Activated CD4-positive, alpha-beta memory T cell treated with anti-CD3 and anti-CD28 coated beads, Interleukin-2, amount 10 ng/mL, durations not matched to agents 7 days and 5 days (primary cell): Measurements from ENCODE around the gene OR5H1. TPM values are rescaled to one million over a fixed set of nuclear protein-coding genes. Genes with fewer than 3 reads are reported as not detected.
"Not testable (repeated sequence)": the region's sequence is repeated elsewhere in the genome, so short reads cannot be mapped to it uniquely, and the experiment has no call there.

Experiments
- CTCF ChIA-PET: fragments of 350-600 bp; sonication (Branson Sonifier 250); formaldehyde crosslinking; loops from one replicate; lab custom pipeline; 2021; ENCODE audit warnings: antibody characterized with exemption, inconsistent platforms; lab: Charles Lee
- POLR2A ChIA-PET: fragments of 350-600 bp; sonication (Branson Sonifier 250); formaldehyde crosslinking; loops from one replicate; lab custom pipeline; 2021; ENCODE audit warnings: antibody characterized with exemption; lab: Charles Lee
- DNase-seq: peaks from one replicate; pipeline ENCODE4 v3.0.0-alpha.2; 2020
- H3K27ac Mint-ChIP-seq: one replicate; pipeline ENCODE4 v1.8.0; 2021; ENCODE audit warnings: mild to moderate bottlenecking, mixed read lengths
- H3K27me3 Mint-ChIP-seq: one replicate; pipeline ENCODE4 v1.8.0; 2021; ENCODE audit warnings: mixed read lengths
- H3K36me3 Mint-ChIP-seq: one replicate; pipeline ENCODE4 v1.8.0; 2021; ENCODE audit warnings: low read depth, mixed read lengths
- H3K4me1 Mint-ChIP-seq: one replicate; pipeline ENCODE4 v1.8.0; 2021; ENCODE audit warnings: mixed read lengths
- H3K4me3 Mint-ChIP-seq: one replicate; pipeline ENCODE4 v1.8.0; 2021; ENCODE audit warnings: mild to moderate bottlenecking, mixed read lengths
- H3K9me3 Mint-ChIP-seq: one replicate; pipeline ENCODE4 v1.8.0; 2021; ENCODE audit warnings: mixed read lengths
- total RNA-seq, 2 experiments: library from RNA; stranded (reverse); gene quantifications; one replicate each; pipeline ENCODE4 v1.2.3, GENCODE V29; 2021

Gene OR5H1
- total RNA-seq = not detected

DNA sequence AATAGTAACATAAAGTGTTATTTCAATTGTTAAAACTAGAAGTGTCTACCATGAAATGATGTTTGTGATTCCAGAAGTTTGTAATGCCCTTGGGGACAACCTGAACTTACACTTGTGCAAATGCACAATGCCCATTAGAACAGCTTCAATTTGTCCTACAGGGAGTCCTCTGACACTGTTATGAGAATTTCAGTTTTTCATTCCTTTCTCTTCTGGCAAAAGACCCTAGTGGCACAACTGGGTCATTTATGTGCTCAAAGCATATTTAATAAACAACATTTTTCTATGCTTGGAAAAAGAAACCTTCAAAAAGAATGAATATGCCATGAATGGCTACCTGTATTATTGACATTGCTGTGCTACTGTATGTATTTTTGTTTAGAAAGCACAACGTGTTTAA lies at the start of gene OR5H1:
Gene OR5H1, plus strand, starts transcription at position 301 of the 400 bp plus-strand sequence. CDS start 1,977 bp downstream, outside the sequence.
- Mint-ChIP-seq H3K27ac (no peak within 1 kb of the TSS), H3K27me3 (no peaks in the 10 kb centered on the region), H3K4me3 (no peak within 1 kb of the TSS), H3K36me3 (no peaks in the 10 kb centered on the region), H3K4me1 (no peaks in the 10 kb centered on the region), H3K9me3 (no peaks in the 10 kb centered on the region)
- ChIA-PET CTCF (no interaction called here), POLR2A (no interaction called here)
- no peak for DNase-seq

DNA sequence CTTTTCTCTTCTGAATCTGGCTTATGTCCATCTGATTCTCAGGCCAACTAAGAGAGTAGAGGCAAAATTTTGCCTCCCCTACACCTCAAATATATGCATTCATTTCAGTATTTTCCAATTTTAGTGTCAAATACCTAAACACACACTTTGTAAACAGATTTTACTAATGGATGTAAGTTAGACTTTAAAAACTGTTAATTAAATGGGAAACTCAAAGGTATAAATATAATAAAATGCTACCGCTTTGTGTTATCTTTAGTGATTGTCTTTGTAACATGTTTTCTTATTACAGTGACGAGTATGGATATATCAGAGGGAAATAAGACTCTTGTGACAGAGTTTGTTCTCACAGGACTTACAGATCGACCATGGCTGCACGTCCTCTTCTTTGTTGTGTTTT lies 43.6 kb upstream of the OR5H1 start, which contains the start of gene OR5AC2:
Gene OR5AC2, plus strand, starts transcription at position 301 of the 400 bp plus-strand sequence. Its CDS starts 0 bp downstream, at position 301.
- Mint-ChIP-seq H3K9me3 (peaks cover 3% of the 10 kb centered on the region), H3K27ac (no peak within 1 kb of the TSS), H3K27me3 (peaks cover 1% of the 10 kb centered on the region), H3K4me1 (no peaks in the 10 kb centered on the region), H3K4me3 (no peak within 1 kb of the TSS), H3K36me3 (no peaks in the 10 kb centered on the region)
- ChIA-PET CTCF (no interaction called here), POLR2A (no interaction called here)
- no peak for DNase-seq

- DNase-seq = no peak
- CTCF ChIA-PET = no interaction called here
- Mint-ChIP-seq H3K27me3 (peaks cover 4% of the 10 kb centered on the region), H3K9me3 (no peaks in the 10 kb centered on the region), H3K27ac (no peak overlapping the region), H3K4me3 (no peak overlapping the region), H3K36me3 (no peaks in the 10 kb centered on the region), H3K4me1 (no peaks in the 10 kb centered on the region)
- POLR2A ChIA-PET = no interaction called here
Measured at GRCh38 chr3:98095882-98096281, 34.6 kb upstream of the OR5H1 start.

GRCh38 chr3:98099848-98100247 lies 30.7 kb upstream of the OR5H1 start:
- CTCF ChIA-PET = no interaction called here
- no peaks in the 10 kb centered on the region for H3K4me1 Mint-ChIP-seq
- H3K9me3 Mint-ChIP-seq = no peaks in the 10 kb centered on the region
- no peak overlapping the region for H3K4me3 Mint-ChIP-seq
- H3K36me3 Mint-ChIP-seq = no peaks in the 10 kb centered on the region
- POLR2A ChIA-PET = no interaction called here
- DNase-seq = no peak
- H3K27ac Mint-ChIP-seq = no peak overlapping the region
- H3K27me3 Mint-ChIP-seq = peaks cover 4% of the 10 kb centered on the region

DNA sequence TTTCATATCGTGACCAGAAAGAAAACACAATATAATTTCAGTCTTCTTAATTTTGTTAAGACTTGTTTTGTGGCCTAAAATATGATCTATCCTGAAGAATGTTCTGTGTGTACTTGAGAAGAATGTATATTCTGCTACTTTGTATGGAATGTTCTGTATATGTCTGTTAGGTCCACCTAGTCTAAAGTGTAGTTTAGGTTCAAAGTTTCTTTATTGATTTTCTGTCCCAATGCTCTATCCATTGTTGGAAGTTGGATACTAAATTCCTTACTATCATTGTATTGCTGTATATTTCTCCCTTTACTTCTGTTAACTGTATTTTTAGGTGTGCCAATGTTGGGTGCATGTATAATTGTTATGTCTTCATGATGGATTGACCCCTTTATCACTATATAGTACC lies 22.4 kb upstream of the OR5H1 start:
- ChIA-PET CTCF (no interaction called here), POLR2A (no interaction called here)
- no peaks in the 10 kb centered on the region for H3K36me3 Mint-ChIP-seq
- H3K27me3 Mint-ChIP-seq = peaks cover 4% of the 10 kb centered on the region
- no peak for DNase-seq
- H3K27ac Mint-ChIP-seq = no peak overlapping the region
- H3K9me3 Mint-ChIP-seq = peaks cover 3% of the 10 kb centered on the region
- no peak overlapping the region for H3K4me3 Mint-ChIP-seq
- no peaks in the 10 kb centered on the region for H3K4me1 Mint-ChIP-seq

DNA sequence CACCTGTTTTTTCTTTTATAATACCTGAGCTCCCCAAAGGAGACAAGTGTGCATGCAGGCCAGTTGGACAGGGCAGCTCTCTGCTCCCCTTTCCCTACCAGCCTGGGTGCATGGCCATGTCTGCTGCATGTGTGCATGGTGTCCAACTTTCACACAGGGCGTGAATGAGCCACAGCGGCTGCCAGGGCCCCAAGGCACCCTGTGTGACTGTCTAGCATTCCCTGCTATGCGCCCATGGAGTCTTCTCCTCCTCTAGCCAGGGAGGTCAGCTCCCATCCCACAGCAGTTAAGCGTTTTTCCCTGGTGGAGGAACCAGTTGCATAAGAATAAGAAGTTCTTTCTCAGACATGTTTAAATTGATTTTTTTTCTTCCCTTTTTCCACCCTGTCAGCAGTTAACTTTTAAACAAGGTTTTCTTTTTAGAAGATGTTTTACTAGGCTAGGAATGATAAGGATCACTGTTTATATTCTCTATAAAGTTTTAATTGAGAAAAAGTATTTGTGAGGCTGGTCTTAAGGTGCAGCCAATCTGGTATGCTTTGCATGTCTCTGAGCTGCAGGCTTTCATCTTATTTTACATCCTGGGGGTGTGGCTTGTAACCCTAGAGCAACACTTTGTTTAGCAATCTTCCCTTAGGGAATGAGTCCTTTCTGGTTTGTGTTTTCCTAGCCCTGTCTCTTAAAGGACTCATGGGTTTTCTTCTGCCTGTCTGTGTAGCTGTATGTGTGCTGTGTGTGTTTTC lies 20.5 kb upstream of the OR5H1 start:
- Mint-ChIP-seq H3K4me3 (no peak overlapping the region), H3K27me3 (peaks cover 4% of the 10 kb centered on the region), H3K9me3 (peaks cover 3% of the 10 kb centered on the region), H3K36me3 (no peaks in the 10 kb centered on the region), H3K4me1 (no peaks in the 10 kb centered on the region), H3K27ac (no peak overlapping the region)
- POLR2A ChIA-PET = no interaction called here
- CTCF ChIA-PET = interaction anchor here (0.6 kb wide), 1 partner anchor 108 kb away, joined by 3 read pairs; no protein-coding TSS in a partner anchor
- no peak for DNase-seq

- Mint-ChIP-seq H3K27ac (no peak overlapping the region), H3K36me3 (no peaks in the 10 kb centered on the region), H3K4me1 (no peaks in the 10 kb centered on the region), H3K4me3 (no peak overlapping the region), H3K9me3 (peaks cover 3% of the 10 kb centered on the region), H3K27me3 (peaks cover 4% of the 10 kb centered on the region)
- CTCF ChIA-PET = interaction anchor here (0.7 kb wide), 1 partner anchor 286 kb away, joined by 3 read pairs; no protein-coding TSS in a partner anchor
- no peak for DNase-seq
- POLR2A ChIA-PET = no interaction called here
Measured at GRCh38 chr3:98110550-98110908, 20.0 kb upstream of the OR5H1 start.

DNA sequence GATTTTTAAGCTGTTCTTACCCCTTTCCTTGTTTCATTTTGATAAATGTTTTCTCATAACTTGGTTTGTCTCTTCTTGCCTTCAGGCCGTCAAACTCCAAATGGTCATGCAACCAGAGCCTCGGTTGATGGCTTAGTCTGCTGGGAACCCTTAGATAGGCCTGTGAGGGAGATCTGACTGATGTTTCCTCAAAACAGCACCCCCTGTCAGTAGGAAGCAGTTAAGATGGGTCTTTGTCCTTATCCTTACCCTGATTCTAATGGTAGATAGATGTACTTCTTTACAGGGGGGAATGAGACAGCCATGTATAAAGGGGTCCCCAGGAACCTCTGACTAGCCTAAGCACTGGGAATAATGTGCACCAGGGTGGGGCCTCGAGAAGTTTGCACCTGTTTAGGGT lies 16.3 kb upstream of the OR5H1 start:
- Mint-ChIP-seq H3K4me1 (no peaks in the 10 kb centered on the region), H3K4me3 (no peak overlapping the region), H3K27me3 (no peaks in the 10 kb centered on the region), H3K27ac (no peak overlapping the region), H3K36me3 (no peaks in the 10 kb centered on the region), H3K9me3 (peaks cover 3% of the 10 kb centered on the region)
- POLR2A ChIA-PET = no interaction called here
- DNase-seq = no peak
- CTCF ChIA-PET = no interaction called here

- Mint-ChIP-seq H3K36me3 (no peaks in the 10 kb centered on the region), H3K4me1 (no peaks in the 10 kb centered on the region), H3K27ac (no peak overlapping the region), H3K27me3 (no peaks in the 10 kb centered on the region), H3K4me3 (no peak overlapping the region), H3K9me3 (no peaks in the 10 kb centered on the region)
- no peak for DNase-seq
- POLR2A ChIA-PET = no interaction called here
- CTCF ChIA-PET = no interaction called here
Measured at GRCh38 chr3:98115717-98116116, 14.8 kb upstream of the OR5H1 start.

DNA sequence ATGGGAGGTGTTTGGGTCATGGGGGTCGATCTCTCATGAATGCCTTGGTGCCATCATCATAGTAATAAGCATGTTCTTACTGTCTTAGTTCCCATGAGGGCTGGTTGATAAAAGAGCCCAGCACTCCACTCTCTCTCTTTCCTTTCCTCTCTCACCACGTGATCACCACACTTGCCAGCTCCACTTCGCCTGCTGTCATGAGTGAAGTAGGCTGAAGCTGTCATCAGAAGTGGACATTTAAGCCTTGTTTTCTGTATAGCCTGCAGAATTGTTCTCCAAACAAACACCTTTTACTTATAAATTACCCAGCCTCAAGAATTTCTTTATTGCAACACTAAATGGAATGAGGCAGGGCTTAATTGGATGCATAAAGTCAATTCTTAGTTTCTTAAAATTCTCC lies 6.1 kb downstream of the OR5H1 start:
- Mint-ChIP-seq H3K36me3 (no peaks in the 10 kb centered on the region), H3K4me3 (no peak overlapping the region), H3K27ac (no peak overlapping the region), H3K9me3 (no peaks in the 10 kb centered on the region), H3K4me1 (no peaks in the 10 kb centered on the region), H3K27me3 (peaks cover 8% of the 10 kb centered on the region)
- CTCF ChIA-PET = no interaction called here
- POLR2A ChIA-PET = no interaction called here
- no peak for DNase-seq

DNA sequence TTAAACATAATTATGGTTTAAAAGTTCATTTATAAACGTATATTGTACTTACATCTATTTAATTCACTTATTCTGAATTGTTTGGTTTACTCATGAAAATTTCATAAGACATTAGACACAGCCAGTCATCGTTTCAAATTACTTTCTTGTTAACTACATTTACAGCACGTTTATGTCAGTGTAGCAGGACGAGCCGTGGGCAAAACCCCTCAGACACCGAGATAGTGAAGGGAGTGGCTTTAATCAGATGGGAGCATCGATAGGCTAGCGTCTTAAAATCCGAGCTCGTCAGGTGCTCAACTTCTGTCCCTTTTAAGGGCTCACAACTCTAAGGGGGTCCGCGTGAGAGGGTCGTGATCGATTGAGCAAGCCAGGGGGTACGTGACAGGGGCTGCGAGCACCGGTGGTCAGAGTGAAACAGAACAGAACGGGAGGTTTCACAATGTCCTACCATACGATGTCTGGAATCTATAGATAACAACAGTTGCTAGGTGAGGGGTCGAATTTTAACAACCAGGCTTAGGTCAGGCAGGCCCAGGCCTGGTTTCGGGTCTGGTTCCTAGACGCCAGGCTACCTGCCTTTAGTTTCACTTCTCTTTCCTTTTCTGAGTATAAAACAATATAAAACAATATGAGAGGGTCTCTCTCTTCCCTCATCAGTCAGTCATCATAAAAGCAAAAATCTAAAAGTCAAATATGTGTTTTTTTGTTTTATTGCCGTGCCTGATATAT lies 7.5 kb downstream of the OR5H1 start:
- POLR2A ChIA-PET, H3K4me3 Mint-ChIP-seq, CTCF ChIA-PET, H3K27ac Mint-ChIP-seq, H3K9me3 Mint-ChIP-seq, H3K4me1 Mint-ChIP-seq, DNase-seq, H3K36me3 Mint-ChIP-seq: not testable (repeated sequence)
- H3K27me3 Mint-ChIP-seq = peaks cover 14% of the 10 kb centered on the region

- H3K9me3 Mint-ChIP-seq = no peaks in the 10 kb centered on the region
- no peaks in the 10 kb centered on the region for H3K4me1 Mint-ChIP-seq
- POLR2A ChIA-PET = no interaction called here
- CTCF ChIA-PET = interaction anchor here (0.7 kb wide), 1 partner anchor 383 kb away, joined by 5 read pairs; no protein-coding TSS in a partner anchor
- peaks cover 19% of the 10 kb centered on the region for H3K27me3 Mint-ChIP-seq
- no peak overlapping the region for H3K27ac Mint-ChIP-seq
- H3K36me3 Mint-ChIP-seq = no peaks in the 10 kb centered on the region
- DNase-seq = no peak
- H3K4me3 Mint-ChIP-seq = no peak overlapping the region
Measured at GRCh38 chr3:98140531-98140930, 10.0 kb downstream of the OR5H1 start.

DNA sequence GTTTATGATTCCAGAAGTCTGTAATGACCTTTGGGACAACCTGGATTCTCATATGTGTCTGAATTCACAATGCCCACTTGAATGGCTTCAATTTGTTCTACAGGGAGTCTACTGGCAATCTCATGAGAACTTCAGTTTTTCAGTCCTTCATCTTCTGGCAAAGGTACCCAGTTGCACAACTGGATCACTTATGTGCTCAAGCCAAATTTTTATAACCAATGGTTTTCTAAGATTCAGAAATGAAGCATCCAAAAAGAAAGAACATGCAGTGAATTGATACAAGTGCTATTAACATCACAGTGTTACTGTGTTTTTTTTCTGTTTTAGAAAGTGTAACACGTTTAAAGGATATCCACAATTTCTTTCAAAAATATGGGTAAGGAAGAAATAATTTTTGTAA lies 16.7 kb downstream of the OR5H1 start, which contains the start of gene OR5H14:
Gene OR5H14, plus strand, starts transcription at position 301 of the 400 bp plus-strand sequence. CDS start 1,907 bp downstream, outside the sequence.
- peaks cover 16% of the 10 kb centered on the region for H3K27me3 Mint-ChIP-seq

More for the DNA sequence above, 16.7 kb downstream of the OR5H1 start, which contains the start of gene OR5H14:
- no peaks in the 10 kb centered on the region for H3K4me1 Mint-ChIP-seq
- no peaks in the 10 kb centered on the region for H3K36me3 Mint-ChIP-seq
- CTCF ChIA-PET = no interaction called here
- POLR2A ChIA-PET = no interaction called here
- H3K4me3 Mint-ChIP-seq = no peak within 1 kb of the TSS
- H3K27ac Mint-ChIP-seq = no peak within 1 kb of the TSS
- H3K9me3 Mint-ChIP-seq = no peaks in the 10 kb centered on the region
- no peak for DNase-seq
